Stomach (tissue), 9 donors: ENCODE data around the gene EIF2B2. TPM values are rescaled to one million over a fixed set of nuclear protein-coding genes. Genes with fewer than 3 reads are reported as not detected.

Experiments used
- DNase-seq, 2 donors: peaks; one replicate each; pipeline versions ENCODE4 v3.0.0 to v3.0.0-alpha.2; 2013 to 2019
- H3K27ac ChIP-seq, 5 donors: fragments of 200-600 bp in 4 of 5; sonication (generic) in 4 of 5; one replicate each; pipeline ENCODE4 v1.5.1; 2013 to 2019; ENCODE audit warnings: mild to moderate bottlenecking in 1 of 5, moderate library complexity in 1 of 5
- H3K27me3 ChIP-seq, 3 donors: fragments of 200-600 bp; sonication (generic); one replicate each; pipeline ENCODE4 v1.5.1; 2017 to 2019; ENCODE audit warnings: mixed run types in 1 of 3
- H3K36me3 ChIP-seq, 4 donors: fragments of 200-600 bp; sonication (generic); 1 replicate in 3 of 4; 2 replicates in 1 of 4; pipeline ENCODE4 v1.5.1; 2016 to 2019
- H3K4me1 ChIP-seq, 4 donors: fragments of 200-600 bp; sonication (generic); one replicate each; pipeline ENCODE4 v1.5.1; 2016 to 2019
- H3K4me3 ChIP-seq, 4 donors: fragments of 200-600 bp; sonication (generic) in 3 of 4; one replicate each; pipeline ENCODE4 v1.5.1; 2016 to 2019; ENCODE audit warnings: mild to moderate bottlenecking in 1 of 4
- H3K9me3 ChIP-seq, 4 donors: fragments of 200-600 bp; sonication (generic); one replicate each; pipeline ENCODE4 v1.5.1; 2016 to 2019
- CTCF ChIP-seq, 7 experiments: fragments of 450-650 bp in 4 of 7; fragments of 200-600 bp in 3 of 7; sonication (generic) in 3 of 7; IDR thresholded peaks; one replicate each; pipeline ENCODE4 v1.5.1; 2016 to 2019; ENCODE audit warnings: antibody characterized with exemption in 7 of 7, control low read depth in 2 of 7, mild to moderate bottlenecking in 1 of 7
- EP300 ChIP-seq: sonication (generic); formaldehyde crosslinking; IDR thresholded peaks from one replicate; pipeline ENCODE4 v1.6.1; 2017; ENCODE audit warnings: antibody characterized with exemption
- POLR2A ChIP-seq, 4 donors: fragments of 450-650 bp; IDR thresholded peaks; one replicate each; pipeline ENCODE4 v1.6.1; 2016; ENCODE audit warnings: antibody characterized with exemption in 4 of 4, control low read depth in 2 of 4, mild to moderate bottlenecking in 1 of 4, moderate library complexity in 1 of 4
- POLR2AphosphoS5 ChIP-seq, 3 donors: sonication (generic); formaldehyde crosslinking; IDR thresholded peaks; one replicate each; pipeline ENCODE4 v1.6.1; 2016; ENCODE audit warnings: antibody characterized with exemption in 3 of 3
- WGBS, 5 donors: extraction: QIAGEN DNeasy Blood & Tissue Kit in 3 of 5; methylation state at CpG; one replicate each; pipeline versions ENCODE4 v1.1.5 to v1.1.7; 2013 to 2018; 5-methylcytosine and 5-hydroxymethylcytosine counted together
- intact Hi-C: fragments of 100-400 bp; cut with DNase I; formaldehyde crosslinking; loops from one replicate; pipeline ENCODE4 v1.15.1; 2023; ENCODE audit warnings: low total_unique reads
- polyA plus RNA-seq, 3 donors: library from polyadenylated mRNA; stranded (reverse); fragments of 200-250 nt; gene quantifications; one replicate each; pipeline ENCODE4 v1.2.3, GENCODE V29; 2013
- total RNA-seq, 5 donors: library from RNA; depleted of rRNA; stranded (reverse); fragments of >200 nt; gene quantifications; one replicate each; pipeline versions ENCODE4 v1.1.0 to v1.2.3, GENCODE V29; 2014 to 2016
- donor health status: healthy with polysubstance abuse.
- donor health status: Bipolar disorder and iron deficiency.
- donor health status: healthy.

Gene EIF2B2
- total and polyA plus RNA-seq, 8 donors, result 5.8 to 182 (median 27.7) TPM

- H3K27ac ChIP-seq, result no peak overlapping the region
- TF ChIP-seq POLR2A (IDR thresholded peaks at IDR 0.05) (no peak), CTCF (IDR thresholded peaks at IDR 0.05) (no peak), POLR2AphosphoS5 (IDR thresholded peaks at IDR 0.05) (no peak), EP300 (no peak)
- H3K27me3 ChIP-seq, result no peaks in the 10 kb centered on the region
- no peak for DNase-seq
- no peaks in the 10 kb centered on the region for H3K9me3 ChIP-seq
- no peaks in the 10 kb centered on the region for H3K36me3 ChIP-seq
- peaks cover 0 to 9% (median 0%) of the 10 kb centered on the region in 4 donors for H3K4me1 ChIP-seq
- 81 to 92% (median 91%) methylated on average over 9 of the region's 9 CpGs for WGBS, 5 donors
- H3K4me3 ChIP-seq, result no peak overlapping the region
- intact Hi-C loops, result no loop called here
Measured at GRCh38 chr14:74981462-74981782, 21.3 kb upstream of the EIF2B2 start.

DNA sequence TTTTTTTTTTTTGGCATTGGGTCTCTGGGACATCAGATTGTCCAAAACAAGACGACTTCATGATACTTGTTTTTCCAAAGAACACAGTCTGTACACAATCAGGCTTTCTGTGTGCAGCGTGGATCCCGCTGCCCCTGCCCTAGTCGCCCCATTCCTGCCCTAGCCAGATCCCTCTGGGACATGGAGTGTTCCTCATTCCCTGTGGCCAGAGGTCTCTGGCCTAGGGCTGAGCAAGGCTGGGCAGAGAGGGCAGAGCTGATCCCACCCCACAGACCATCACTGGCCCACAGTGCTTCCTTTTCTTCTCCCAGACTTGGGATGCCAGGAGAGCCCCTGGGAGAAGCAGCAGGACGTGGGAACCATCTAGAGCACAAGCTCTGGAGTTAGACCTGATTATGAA, 20.9 kb upstream of the EIF2B2 start:
- no peak for DNase-seq
- intact Hi-C loops, result no loop called here
- 82 to 90% (median 83%) methylated on average over 5 of the region's 5 CpGs for WGBS, 5 donors
- Histone ChIP-seq H3K4me1 (peaks cover 0 to 9% (median 0%) of the 10 kb centered on the region in 4 donors), H3K4me3 (no peak overlapping the region), H3K9me3 (no peaks in the 10 kb centered on the region), H3K36me3 (no peaks in the 10 kb centered on the region), H3K27me3 (no peaks in the 10 kb centered on the region), H3K27ac (no peak overlapping the region)
- TF ChIP-seq POLR2AphosphoS5 (IDR thresholded peaks at IDR 0.05), result no peak
- no peak for TF ChIP-seq POLR2A (IDR thresholded peaks at IDR 0.05)
- TF ChIP-seq EP300, result no peak
- no peak for TF ChIP-seq CTCF (IDR thresholded peaks at IDR 0.05)

DNA sequence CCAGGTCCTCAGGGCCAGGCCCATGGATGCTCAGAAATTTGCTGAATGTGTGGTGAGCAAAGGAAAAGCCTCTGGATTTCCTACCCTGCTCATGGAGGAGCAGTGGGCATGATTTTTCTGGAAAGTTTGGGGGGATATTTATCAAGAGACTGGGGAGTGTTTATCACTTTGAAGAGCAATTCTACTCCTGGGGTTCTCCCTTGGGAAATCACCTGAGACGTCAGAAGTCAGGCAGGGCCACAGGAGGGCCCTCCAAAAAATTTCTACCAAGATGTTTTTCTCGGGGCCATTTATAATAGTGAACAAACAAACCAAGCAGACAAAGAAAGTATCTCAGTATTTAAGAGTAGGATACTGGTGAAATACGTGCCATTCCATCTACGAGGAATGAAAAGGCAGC, 20.1 kb upstream of the EIF2B2 start:
- intact Hi-C loops, result no loop called here
- H3K36me3 ChIP-seq, result no peaks in the 10 kb centered on the region
- H3K4me3 ChIP-seq, result no peak overlapping the region
- H3K4me1 ChIP-seq, result peaks cover 0 to 9% (median 0%) of the 10 kb centered on the region in 4 donors
- 87 to 96% (median 89%) methylated on average over 4 of the region's 4 CpGs for WGBS, 5 donors
- DNase-seq, result no peak
- TF ChIP-seq CTCF (IDR thresholded peaks at IDR 0.05) (no peak), POLR2AphosphoS5 (IDR thresholded peaks at IDR 0.05) (no peak), EP300 (no peak), POLR2A (IDR thresholded peaks at IDR 0.05) (no peak)
- no peak overlapping the region for H3K27ac ChIP-seq
- H3K27me3 ChIP-seq, result no peaks in the 10 kb centered on the region
- no peaks in the 10 kb centered on the region for H3K9me3 ChIP-seq

- H3K9me3 ChIP-seq, result no peaks in the 10 kb centered on the region
- WGBS, 5 donors, result 66 to 88% (median 82%) methylated on average over 1 of the region's 1 CpG
Measured at GRCh38 chr14:74983343-74983742, 19.4 kb upstream of the EIF2B2 start.

More at GRCh38 chr14:74983343-74983742, 19.4 kb upstream of the EIF2B2 start:
- Histone ChIP-seq H3K4me3 (no peak overlapping the region), H3K27ac (no peak overlapping the region), H3K4me1 (peaks cover 0 to 9% (median 0%) of the 10 kb centered on the region in 4 donors), H3K27me3 (no peaks in the 10 kb centered on the region), H3K36me3 (no peaks in the 10 kb centered on the region)
- intact Hi-C loops, result no loop called here
- TF ChIP-seq POLR2AphosphoS5 (IDR thresholded peaks at IDR 0.05) (no peak), EP300 (no peak), CTCF (IDR thresholded peaks at IDR 0.05) (no peak), POLR2A (IDR thresholded peaks at IDR 0.05) (no peak)
- no peak for DNase-seq
